SHP77 treated with DMSO at 0.1 percent for 48 hours (cell line): ENCODE results near the gene BCKDK.

Experiments used
- DNase-seq: peaks from one replicate; lab custom pipeline; 2025; lab: John Stamatoyannopoulos, UW

BCKDK gene

DNA sequence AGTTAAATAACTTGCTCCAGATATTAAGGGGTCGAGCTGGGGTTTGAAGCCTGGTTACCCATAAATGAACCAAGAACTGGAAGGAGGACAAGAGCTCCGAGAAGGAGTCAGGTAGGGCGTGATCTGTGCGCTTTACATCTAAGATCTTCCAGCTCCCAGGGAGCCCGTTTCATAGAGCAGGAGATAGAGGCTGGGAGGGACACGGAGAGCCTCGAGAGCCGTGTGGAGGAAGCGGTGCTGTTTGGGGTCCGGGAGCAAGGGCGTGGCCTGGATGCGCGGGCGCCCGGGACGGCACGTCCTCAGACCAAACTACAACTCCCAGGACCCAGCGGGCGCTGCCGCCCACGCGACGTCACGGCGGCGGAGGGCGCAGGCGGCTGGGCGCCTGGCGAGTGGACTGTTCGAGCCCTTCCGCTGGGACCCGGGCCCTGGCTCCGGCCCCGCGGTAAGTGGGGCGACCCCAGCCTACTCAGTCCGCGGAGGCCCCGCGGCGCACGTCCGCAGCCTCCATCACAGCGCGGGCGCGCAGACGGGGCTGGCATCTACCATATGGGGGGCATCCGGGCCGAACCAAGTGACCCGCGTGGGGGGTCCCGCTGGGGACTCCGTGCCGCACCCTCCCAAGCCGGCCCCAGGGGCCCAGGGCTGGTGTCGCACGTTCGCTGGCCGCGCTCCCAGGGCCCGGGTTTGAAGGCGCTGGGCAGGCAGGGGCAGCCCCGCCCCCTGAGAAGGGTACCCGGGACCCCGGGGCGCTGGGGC, at the start of gene BCKDK:
Gene BCKDK (plus strand): TSS at position 352 of the 759 bp plus-strand sequence. CDS start 838 bp downstream, outside the sequence.
- DNase-seq, result peak; percentile 45

DNA sequence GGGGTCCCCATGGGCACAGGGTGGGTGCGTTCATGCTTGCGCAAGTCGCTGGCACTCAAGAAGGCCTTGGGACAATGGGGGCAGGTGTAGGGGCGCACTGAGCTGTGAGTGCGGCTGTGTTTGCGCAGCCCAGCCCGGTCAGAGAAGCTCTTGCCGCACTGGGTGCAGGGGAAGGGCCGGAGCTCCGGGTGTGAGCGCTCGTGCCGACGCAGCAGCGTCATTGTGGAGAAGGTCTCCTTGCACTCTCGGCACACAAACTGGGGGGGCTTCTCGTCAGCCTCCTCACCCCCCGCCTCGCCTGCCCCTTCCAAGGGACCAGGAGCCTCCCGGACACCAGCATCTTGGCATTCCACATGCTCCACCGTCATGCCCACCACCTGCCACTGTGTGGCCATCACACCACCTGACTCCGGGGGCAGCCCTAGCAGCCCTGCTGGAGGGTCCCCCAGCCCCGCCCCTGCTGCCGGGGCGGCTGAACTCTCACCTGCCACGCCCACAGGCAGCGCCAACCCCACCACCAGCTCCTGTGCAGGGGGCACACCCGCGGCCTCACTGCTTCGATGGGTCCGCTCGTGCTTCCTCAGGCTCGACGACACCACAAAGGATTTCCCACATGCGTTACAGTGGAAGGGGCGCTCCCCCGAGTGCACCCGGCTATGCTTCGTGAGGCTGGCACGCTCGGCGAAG, 46.9 kb upstream of the BCKDK start:
- DNase-seq, result no peak

DNA sequence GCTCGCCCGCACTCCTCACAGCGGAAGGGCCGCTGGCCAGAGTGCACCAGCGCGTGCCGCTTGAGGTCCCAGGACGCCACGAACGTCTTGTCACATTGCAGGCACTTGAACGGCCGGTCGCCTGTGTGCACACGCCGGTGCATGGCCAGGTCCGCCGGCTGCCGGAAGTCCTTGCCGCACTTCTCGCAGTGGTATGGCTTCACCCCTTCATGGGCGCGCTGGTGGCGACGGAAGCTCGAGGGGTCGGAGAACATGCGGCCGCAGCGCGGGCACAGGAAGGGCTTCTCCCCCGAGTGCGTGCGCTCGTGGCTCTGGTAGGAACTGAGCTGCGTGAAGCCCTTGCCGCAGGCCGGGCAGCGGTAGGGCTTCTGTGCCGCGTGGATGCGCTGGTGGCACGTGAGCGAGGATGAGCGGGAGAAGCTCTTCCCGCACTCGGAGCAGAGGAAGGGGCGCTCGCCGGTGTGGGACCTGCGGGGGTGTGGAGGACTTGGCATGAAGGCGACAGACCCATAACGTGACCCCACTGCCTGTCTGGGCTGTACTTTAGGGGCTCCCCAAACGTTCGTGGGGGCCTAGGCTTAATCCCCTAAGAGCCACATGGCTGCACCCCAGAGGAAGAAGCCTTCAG, 46.3 kb upstream of the BCKDK start:
- no peak for DNase-seq

DNA sequence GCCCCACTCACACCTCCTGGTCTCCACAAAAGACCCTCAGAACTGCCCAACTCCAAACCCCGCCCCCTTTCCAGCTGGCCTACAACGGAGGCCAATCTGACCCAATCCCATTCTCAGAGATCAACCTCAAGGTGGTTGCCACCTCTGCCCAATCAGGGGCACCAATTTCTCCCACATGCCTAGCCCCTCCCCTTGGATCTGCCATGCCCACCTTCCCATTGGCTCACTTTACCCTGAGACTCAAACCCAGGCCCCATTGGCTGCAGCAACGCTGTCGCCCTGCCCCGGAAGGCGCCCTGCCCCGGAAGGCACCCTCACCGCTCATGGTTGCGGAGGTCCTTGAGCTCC, 44.7 kb upstream of the BCKDK start:
- no peak for DNase-seq

DNA sequence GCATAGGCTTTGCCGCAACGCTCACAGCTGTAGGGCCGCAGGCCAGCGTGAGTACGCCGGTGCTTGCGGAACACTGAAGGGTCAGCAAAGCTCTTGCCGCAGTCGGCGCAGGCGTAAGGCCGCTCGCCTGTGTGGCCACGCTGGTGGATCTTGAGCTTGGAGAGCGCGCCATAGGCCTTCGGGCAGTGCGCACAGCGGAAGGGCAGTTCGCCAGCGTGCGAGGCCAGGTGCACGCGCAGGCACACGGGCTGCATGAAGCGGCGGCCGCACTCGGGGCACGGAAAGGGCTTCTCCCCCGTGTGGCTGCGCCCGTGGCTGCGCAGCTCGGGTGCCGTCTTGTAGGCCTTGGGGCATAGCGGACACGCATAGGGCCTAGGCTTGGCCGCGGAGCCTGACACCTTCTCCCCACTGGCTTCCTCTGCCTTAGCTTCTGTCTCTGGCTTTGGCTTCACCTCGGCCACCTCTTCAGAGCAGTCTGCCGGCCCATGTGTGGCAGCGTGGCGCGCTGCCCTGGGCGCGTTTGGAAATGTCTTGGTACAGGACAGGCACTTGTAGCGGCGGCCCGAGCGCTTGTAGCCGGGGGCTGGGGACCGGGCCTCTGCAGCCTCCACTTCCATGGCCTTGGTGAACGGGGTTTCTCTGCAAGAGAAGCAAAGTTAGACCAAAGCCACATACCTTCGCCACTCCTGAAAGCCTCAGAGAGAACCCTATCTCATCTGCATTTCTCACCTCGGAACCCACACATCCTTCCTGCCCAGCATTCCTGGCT, 44.2 kb upstream of the BCKDK start:
- DNase-seq, result no peak

DNA sequence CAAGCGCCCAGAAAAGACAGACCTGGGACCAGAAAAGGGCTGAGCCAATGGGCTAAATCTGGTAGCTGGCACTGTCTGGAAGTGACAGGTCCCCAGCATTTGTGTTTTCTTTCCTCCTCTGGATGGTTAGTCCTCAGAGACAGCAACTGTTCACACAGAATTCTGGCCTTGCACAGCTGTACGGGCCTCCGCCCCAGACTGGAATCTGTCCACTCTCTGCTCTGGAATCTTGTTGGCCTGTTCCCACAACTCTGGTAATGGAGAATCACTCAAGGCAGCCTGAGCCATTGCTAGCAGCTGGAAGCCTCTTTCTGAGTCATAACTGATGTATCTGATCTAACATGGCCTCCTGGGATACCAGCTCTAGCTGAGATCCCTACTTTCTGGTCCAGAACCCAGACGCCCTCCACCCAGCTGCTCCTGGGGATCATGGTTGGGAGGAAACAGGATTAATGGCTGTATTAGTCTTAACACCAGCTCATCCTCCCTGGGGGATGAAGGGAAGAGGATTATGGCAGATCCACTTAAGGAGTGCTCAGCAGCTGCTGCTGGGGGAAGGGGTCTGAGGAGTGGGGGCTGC, 43.2 kb upstream of the BCKDK start:
- no peak for DNase-seq

DNA sequence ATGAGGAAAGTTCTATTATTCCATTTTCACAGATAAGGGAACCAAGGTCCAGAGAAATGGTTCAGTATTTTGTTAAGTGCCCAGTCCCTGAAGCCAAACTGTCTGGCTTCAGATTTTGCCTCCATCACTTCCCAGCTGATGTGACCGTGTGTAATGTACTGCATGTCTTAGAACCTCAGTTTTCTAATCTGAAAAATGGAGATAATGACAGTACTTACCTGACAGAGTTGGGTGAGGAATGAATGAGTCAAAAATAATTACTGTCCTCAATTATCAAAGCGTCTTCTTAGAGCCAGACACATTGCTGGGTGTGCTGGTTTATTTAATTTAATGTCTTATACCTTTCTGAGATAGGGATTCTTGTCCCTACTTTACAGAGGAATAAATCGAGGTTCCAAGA, 40.8 kb upstream of the BCKDK start:
- no peak for DNase-seq

DNA sequence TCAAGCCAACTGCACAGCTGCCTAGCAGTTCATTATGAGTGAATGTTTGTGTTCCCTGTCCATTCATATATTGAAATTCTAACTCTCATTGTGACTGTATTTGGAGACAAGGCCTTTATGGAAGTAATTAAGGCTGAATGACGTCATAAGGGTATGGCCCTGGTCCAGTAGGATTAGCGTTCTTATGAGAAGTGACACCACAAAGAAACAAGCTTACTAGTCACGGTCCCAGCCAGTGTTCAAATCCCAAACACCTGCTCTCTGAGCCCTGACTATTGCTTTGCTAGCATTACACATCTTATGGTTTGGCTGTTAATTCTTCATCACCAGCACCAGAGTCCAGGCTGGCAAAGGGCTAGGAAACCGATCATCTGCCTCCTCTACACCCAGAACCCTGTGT, 36.3 kb upstream of the BCKDK start:
- peak; percentile 58 for DNase-seq

DNA sequence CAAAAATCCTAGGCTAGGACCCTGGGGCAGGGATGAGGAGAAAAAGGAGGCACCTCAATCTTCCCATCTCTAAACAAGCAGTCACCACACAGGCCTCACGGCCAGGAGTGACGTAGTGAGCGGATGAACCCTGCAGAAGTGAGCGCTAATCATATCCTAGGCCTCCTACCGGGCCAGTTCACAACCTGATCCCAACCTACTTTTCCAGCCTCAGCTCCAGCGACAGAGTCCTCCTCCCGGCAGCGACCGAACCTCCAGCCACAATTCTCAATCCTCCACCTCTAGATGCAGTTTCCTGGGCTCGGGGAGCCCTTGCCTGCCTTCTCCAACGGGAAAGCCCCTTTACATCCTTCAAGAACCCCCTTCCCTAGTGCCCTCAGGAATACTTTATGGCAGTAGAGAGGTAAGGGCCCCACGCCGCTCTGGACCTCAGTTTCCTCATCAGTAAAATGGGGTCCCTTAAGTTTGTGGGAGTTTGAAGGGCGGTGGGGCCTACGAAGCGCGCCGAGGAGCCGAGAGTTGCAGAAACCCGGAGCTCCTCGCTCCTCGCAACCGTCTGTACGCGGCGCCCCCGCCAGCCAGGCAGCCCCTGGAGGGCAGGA, 35.5 kb upstream of the BCKDK start:
- no peak for DNase-seq

DNA sequence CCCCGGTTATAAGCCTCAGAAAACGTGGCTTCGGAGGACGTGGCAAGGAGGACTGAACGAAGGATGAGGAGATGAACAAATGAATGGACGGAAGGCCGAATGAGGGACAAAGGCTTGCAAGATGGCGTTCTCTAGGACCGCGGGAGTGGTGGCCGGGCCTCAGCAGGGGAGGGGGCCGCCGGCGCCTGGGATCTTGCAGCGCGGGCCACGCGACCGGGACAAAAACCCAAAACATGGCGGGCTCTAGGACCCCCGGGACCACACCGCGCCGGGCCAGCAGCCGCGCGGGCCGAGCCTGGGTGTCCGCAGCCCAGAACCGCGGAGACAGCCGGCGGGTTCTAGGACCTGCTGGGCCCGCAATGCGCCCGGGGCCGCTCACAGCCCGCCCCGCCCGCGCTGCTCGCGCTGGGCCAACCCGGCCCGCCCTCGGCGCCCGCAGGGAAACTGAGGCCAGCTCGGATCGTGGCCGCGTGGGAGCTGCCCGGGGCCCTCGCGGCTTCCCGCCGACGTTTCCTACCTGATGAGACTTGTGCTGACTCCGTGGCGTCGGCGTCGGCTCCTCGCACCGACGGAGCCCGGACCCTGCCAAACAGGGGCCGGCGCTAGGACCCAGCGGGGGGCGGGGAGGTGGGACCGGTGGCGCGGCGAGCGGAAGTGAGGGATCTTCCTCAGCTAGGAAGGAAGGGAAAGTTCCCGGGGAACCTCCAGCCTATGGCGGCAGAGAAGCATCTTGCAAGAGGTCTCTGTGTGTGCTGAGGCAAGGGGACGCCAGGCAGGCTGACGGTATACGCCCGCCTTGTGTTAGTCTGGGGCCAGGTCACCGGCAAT, 34.8 kb upstream of the BCKDK start:
- DNase-seq, result peak; percentile 84

DNA sequence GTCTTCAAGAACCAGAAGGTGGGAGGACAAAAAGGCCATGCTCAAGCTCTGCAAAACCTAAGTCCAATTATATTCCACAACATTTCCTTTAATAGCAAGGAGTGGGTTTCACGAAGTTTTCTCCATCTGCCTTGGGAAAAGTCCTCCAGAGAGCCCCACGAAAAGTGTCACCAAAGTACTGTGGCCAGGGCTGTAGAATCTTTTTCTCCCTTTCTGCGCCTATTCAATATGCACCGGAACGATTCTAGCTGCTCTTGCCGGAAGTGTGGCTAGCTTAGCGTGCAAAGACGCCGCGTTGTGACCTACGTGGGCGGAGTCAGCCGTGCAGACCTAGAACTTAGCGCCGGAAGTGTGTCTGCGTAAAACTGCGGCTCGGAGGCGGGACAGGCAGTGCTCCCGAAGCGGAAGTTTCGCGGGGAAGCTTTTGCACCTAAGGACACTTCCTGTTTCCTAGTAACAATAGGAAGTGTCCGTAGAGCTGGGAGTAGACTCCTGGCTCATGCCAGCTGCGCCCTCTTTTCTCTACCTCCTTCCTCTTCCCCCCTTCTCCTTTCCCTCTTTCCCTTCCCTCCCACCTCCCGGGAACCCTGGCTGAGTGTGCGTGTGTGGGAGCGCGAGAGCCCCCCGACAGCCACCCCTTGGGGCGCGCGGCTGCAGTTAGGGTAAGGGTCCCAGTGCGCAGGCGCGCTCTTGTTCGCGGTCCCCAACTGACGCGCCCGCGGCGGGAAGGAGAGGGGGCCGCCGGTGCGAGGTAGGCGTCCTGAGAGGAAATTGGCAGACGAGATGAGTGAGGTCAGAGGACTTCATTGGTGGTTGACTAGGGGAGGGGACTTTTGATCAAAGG, 34.0 kb upstream of the BCKDK start, which contains the start of the genes ZNF646 and ZNF668:
Gene ZNF646 (plus strand): TSS at position 453 of the 844 bp plus-strand sequence. CDS start 1,903 bp downstream, outside the sequence.
Gene ZNF668 (minus strand): TSS at position 271 of the 844 bp plus-strand sequence. CDS start 9,781 bp downstream, outside the sequence.
- DNase-seq, result peak; percentile 99

DNA sequence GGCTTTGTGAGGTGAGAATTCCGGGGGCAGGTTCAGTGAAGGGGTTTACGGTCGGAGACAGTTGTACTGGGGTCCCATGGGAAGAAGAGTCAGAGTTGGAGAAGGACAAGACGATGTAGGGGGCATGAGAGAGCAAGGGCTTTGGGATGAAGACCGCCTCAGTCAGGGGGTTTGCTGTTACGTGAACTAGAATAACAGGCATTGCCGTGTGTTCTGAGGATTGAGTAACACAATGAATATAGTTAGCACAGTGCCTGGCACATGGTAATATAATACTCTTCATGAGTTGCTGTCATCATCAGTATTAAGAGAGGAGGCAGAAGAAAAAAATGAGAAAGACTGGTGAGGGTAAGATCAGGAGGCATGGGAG, 33.4 kb upstream of the BCKDK start:
- no peak for DNase-seq

DNA sequence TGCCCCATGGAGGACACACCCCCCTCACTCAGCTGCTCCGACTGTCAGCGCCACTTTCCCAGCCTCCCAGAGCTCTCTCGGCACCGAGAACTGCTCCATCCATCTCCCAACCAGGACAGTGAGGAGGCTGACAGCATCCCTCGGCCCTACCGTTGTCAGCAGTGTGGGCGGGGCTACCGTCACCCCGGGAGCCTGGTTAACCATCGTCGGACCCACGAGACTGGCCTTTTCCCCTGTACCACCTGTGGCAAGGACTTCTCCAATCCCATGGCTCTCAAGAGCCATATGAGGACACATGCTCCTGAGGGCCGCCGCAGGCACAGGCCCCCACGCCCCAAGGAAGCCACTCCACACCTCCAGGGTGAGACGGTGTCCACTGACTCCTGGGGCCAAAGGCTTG, 31.9 kb upstream of the BCKDK start:
- DNase-seq, result no peak

DNA sequence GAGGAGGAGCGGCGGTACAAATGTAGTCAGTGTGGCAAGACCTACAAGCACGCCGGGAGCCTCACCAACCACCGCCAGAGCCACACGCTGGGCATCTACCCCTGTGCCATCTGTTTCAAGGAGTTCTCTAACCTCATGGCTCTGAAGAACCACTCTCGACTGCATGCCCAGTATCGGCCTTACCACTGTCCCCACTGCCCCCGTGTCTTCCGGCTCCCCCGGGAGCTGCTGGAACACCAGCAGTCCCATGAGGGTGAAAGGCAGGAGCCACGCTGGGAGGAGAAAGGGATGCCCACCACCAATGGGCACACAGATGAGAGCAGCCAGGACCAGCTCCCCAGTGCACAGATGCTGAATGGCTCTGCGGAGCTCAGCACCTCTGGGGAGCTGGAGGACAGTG, 31.2 kb upstream of the BCKDK start:
- no peak for DNase-seq

DNA sequence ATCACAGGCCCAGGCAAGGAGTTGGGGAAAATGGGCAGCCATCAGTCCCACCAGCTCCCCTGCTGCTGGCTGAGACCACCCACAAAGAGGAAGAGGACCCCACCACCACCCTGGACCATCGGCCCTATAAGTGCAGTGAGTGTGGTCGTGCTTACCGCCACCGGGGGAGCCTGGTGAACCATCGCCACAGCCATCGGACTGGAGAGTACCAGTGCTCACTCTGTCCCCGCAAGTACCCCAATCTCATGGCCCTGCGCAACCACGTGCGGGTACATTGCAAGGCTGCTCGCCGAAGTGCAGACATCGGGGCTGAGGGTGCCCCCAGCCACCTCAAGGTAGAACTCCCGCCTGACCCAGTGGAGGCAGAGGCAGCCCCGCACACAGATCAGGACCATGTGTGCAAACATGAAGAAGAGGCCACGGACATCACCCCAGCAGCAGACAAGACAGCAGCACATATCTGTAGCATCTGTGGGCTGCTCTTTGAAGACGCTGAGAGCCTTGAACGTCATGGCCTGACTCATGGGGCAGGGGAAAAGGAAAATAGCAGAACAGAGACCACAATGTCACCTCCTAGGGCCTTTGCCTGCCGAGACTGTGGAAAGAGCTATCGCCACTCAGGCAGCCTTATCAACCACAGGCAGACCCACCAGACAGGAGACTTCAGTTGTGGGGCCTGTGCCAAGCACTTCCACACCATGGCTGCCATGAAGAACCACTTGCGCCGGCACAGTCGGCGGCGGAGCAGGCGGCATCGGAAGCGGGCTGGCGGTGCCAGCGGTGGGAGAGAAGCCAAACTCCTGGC, 30.4 kb upstream of the BCKDK start:
- no peak for DNase-seq

DNA sequence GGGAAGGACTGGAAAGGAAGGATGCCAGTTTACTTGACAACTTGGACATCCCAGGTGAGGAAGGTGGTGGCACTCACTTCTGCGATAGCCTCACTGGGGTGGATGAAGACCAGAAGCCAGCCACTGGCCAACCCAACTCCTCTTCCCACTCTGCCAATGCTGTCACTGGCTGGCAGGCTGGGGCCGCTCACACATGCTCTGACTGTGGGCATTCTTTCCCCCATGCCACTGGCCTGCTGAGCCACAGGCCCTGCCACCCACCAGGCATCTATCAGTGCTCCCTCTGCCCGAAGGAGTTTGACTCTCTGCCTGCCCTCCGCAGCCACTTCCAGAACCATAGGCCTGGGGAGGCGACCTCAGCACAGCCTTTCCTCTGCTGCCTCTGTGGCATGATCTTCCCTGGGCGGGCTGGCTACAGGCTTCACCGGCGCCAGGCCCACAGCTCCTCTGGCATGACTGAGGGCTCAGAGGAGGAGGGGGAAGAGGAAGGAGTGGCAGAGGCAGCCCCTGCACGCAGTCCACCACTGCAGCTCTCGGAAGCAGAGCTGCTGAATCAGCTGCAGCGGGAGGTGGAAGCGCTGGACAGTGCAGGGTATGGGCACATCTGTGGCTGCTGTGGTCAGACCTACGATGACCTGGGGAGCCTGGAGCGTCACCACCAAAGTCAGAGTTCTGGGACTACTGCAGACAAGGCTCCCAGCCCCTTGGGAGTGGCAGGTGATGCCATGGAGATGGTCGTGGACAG, 29.4 kb upstream of the BCKDK start:
- no peak for DNase-seq

DNA sequence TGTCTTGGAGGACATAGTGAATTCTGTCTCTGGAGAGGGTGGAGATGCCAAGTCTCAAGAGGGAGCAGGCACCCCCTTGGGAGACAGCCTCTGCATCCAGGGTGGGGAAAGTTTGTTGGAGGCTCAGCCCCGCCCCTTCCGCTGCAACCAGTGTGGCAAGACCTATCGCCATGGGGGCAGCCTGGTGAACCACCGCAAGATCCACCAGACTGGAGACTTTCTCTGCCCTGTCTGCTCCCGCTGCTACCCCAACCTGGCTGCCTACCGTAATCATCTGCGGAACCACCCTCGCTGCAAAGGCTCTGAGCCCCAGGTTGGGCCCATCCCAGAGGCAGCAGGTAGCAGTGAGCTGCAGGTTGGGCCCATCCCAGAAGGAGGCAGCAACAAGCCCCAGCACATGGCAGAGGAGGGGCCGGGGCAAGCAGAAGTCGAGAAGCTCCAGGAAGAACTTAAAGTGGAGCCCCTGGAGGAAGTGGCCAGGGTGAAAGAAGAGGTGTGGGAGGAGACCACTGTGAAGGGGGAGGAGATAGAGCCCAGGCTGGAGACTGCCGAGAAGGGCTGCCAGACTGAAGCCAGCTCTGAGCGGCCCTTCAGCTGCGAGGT, 28.7 kb upstream of the BCKDK start:
- no peak for DNase-seq
